SU-DHL-6 (cell line): ENCODE data around the gene LKAAEAR1.

Source experiments
- H2AFZ ChIP-seq: fragments of 200-600 bp; sonication (generic); 2 replicates; pipeline ENCODE4 v1.6.1; 2014; ENCODE audit warnings: low read depth, mild to moderate bottlenecking, moderate library complexity, mixed read lengths, antibody characterized with exemption, low read length; ENCODE audit not compliant: severe bottlenecking
- H3F3A ChIP-seq: fragments of 200-600 bp; shearing (Covaris generic); 2 replicates; pipeline ENCODE4 v1.6.0; 2016; ENCODE audit warnings: antibody characterized with exemption, mild to moderate bottlenecking; ENCODE audit not compliant: insufficient read depth
- H3K27ac ChIP-seq: fragments of 200-600 bp; sonication (generic); 2 replicates; pipeline ENCODE4 v1.5.1; 2016; ENCODE audit warnings: low read depth, mild to moderate bottlenecking, low read length, moderate library complexity, mixed read lengths
- H3K27me3 ChIP-seq: fragments of 200-600 bp; sonication (generic), shearing (Covaris generic); 2 replicates; pipeline ENCODE4 v1.6.0; 2014; ENCODE audit warnings: mild to moderate bottlenecking, low read length
- H3K36me3 ChIP-seq: fragments of 200-600 bp; sonication (generic); 2 replicates; pipeline ENCODE4 v1.6.1; 2014; ENCODE audit warnings: mild to moderate bottlenecking, low read length, mixed read lengths
- H3K4me2 ChIP-seq: fragments of 300-600, 200-600 bp; shearing (Covaris generic), sonication (generic); 2 replicates; pipeline ENCODE4 v1.6.0; 2014; ENCODE audit warnings: low read length, low read depth, mild to moderate bottlenecking; ENCODE audit not compliant: poor library complexity, severe bottlenecking
- H3K4me3 ChIP-seq: fragments of 200-600 bp; sonication (generic); 2 replicates; pipeline ENCODE4 v1.5.1; 2014; ENCODE audit warnings: antibody characterized with exemption, low read length, mild to moderate bottlenecking, mixed read lengths; ENCODE audit not compliant: insufficient read depth, poor library complexity, severe bottlenecking
- H3K79me2 ChIP-seq: fragments of 200-600 bp; sonication (generic); 2 replicates; pipeline ENCODE4 v1.6.1; 2014; ENCODE audit warnings: mild to moderate bottlenecking, low read length, moderate library complexity; ENCODE audit not compliant: insufficient read depth
- H3K9ac ChIP-seq: fragments of 200-600 bp; sonication (generic); 2 replicates; pipeline ENCODE4 v1.7.0; 2014; ENCODE audit warnings: mild to moderate bottlenecking, low read length
- H3K9me2 ChIP-seq: fragments of 200-600 bp; sonication (generic); replicated peaks from 2 replicates; pipeline ENCODE4 v1.6.1; 2014; ENCODE audit warnings: low read length; ENCODE audit not compliant: insufficient read depth
- H3K9me3 ChIP-seq: fragments of 200-600 bp; sonication (generic); 2 replicates; pipeline ENCODE4 v1.6.1; 2014; ENCODE audit warnings: low read length, mixed read lengths; ENCODE audit not compliant: insufficient read depth
- H4K20me1 ChIP-seq: fragments of 200-600 bp; sonication (generic); 2 replicates; pipeline ENCODE4 v1.6.1; 2014; ENCODE audit warnings: low read depth, mild to moderate bottlenecking, antibody characterized with exemption, low read length, moderate library complexity, mixed read lengths
- EZH2phosphoT487 ChIP-seq: fragments of 200-600 bp; sonication (generic), shearing (Covaris generic); conservative IDR thresholded peaks from 2 replicates; pipeline ENCODE4 v1.6.1; 2018; ENCODE audit warnings: mild to moderate bottlenecking, antibody characterized with exemption, low read length, moderate library complexity, mixed read lengths
- TF ChIP-seq, protein P1 (sequence below): fragments of 200-600 bp; sonication (generic); IDR thresholded peaks from one replicate; pipeline ENCODE4 v1.5.1; 2017; ENCODE audit warnings: antibody characterized with exemption, mild to moderate bottlenecking, low read length, moderate library complexity; ENCODE audit not compliant: insufficient read depth, poor library complexity, severe bottlenecking

LKAAEAR1 gene

DNA sequence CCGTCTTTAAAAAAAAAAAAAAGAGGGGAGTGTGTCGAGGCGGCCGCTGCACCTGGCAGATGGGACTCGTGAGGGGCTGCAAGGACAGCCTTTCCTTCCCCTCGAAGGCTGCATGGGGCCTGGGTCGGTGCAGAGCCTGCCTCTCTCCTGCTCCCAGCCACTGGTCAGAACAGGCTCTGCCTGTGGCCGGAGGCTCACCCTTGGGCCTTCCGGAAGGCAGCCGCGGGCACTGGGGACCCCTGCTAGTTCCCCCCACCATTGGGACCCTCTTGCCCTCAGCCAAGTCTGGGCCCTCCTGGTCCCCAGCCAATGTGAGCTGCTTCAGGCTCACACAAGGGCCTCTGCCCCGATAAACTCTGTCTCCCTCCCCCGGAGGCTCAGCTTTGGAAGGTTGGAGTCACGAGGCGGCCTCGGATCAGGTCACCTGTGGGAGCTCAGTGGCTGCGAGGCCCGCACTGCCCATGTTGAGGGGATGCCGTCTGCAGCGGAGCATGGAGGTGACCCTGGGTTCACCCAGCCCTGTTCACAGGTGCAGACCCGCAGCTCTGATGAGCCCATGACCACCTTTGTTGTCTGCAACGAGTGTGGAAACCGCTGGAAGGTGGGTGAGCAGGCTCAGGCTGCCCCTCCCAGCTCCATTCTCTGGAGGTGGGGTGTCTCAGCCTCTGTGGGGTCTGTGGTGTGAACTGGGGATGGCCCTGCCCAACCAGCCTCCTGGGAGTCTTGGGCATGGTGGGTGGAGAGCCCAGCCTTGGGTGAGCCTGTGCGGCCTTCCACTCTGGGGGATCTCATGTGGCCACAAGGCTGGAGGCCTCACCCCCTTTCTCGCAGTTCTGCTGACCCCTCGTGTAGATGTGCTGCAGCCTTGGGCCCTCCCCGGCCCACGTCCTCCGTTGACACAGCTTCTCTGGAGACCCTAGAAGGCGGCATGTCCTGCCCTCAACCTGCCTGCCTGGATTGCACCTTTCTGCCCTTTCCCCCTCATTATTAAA, 12.6 kb downstream of the LKAAEAR1 start:
- Histone ChIP-seq H4K20me1 (no peaks in the 10 kb centered on the region), H2AFZ (no peak overlapping the region), H3K9ac (no peak overlapping the region)

DNA sequence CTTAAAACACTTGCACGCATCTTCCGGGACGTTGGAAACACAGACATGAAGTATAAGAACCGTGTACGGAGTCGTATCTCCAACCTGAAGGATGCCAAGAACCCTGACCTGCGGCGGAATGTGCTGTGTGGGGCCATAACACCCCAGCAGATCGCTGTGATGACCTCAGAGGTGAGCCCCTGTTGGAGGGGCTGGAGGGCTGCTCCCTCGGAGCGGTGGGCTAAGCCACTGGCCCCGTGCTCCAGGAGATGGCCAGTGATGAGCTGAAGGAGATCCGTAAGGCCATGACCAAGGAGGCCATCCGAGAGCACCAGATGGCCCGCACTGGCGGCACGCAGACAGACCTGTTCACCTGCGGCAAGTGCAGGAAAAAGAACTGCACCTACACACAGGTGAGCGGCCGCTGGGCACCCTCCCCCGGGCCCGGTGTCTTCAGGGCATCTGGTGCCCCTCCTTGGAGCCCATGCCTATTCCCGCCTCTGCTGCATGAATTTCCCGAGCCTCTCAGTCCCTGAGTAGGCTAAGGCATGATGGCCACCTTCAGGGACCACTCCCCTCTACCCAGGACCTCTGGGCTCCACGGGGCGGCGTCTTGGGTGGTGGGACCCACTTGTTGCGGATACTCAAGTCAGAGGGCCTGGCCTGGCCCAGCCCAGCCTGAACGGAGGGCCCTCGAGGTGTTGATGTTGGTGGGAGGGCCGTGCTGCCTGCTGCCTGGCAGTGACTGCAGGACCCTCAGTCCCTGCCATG, 13.8 kb downstream of the LKAAEAR1 start:
- H3K36me3 ChIP-seq = no peaks in the 10 kb centered on the region
- no peak for TF ChIP-seq EZH2phosphoT487
- TF ChIP-seq, protein P1, sequence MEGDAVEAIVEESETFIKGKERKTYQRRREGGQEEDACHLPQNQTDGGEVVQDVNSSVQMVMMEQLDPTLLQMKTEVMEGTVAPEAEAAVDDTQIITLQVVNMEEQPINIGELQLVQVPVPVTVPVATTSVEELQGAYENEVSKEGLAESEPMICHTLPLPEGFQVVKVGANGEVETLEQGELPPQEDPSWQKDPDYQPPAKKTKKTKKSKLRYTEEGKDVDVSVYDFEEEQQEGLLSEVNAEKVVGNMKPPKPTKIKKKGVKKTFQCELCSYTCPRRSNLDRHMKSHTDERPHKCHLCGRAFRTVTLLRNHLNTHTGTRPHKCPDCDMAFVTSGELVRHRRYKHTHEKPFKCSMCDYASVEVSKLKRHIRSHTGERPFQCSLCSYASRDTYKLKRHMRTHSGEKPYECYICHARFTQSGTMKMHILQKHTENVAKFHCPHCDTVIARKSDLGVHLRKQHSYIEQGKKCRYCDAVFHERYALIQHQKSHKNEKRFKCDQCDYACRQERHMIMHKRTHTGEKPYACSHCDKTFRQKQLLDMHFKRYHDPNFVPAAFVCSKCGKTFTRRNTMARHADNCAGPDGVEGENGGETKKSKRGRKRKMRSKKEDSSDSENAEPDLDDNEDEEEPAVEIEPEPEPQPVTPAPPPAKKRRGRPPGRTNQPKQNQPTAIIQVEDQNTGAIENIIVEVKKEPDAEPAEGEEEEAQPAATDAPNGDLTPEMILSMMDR = no peak
- H3K79me2 ChIP-seq = no peaks in the 10 kb centered on the region
- H2AFZ ChIP-seq = no peak overlapping the region
- no peak overlapping the region for H3K27ac ChIP-seq
- H3K9ac ChIP-seq = no peak overlapping the region
- no peaks in the 10 kb centered on the region for H4K20me1 ChIP-seq
- H3K4me3 ChIP-seq = no peak overlapping the region
- no peak overlapping the region for H3K4me2 ChIP-seq
- H3K27me3 ChIP-seq = no peaks in the 10 kb centered on the region
- no peaks in the 10 kb centered on the region for H3F3A ChIP-seq
- H3K9me2 ChIP-seq = no peaks in the 10 kb centered on the region
- no peaks in the 10 kb centered on the region for H3K9me3 ChIP-seq

More for the DNA sequence above, 12.6 kb downstream of the LKAAEAR1 start:
- no peak overlapping the region for H3K4me2 ChIP-seq
- H3K4me3 ChIP-seq = no peak overlapping the region
- H3K27ac ChIP-seq = no peak overlapping the region
- no peaks in the 10 kb centered on the region for H3F3A ChIP-seq
- no peaks in the 10 kb centered on the region for H3K9me2 ChIP-seq
- H3K9me3 ChIP-seq = no peaks in the 10 kb centered on the region
- TF ChIP-seq, protein P1 = no peak
- TF ChIP-seq EZH2phosphoT487 = no peak
- no peaks in the 10 kb centered on the region for H3K79me2 ChIP-seq
- H3K27me3 ChIP-seq = no peaks in the 10 kb centered on the region
- no peaks in the 10 kb centered on the region for H3K36me3 ChIP-seq

- Histone ChIP-seq H2AFZ (no peak overlapping the region), H3K79me2 (no peaks in the 10 kb centered on the region), H3K9me2 (no peaks in the 10 kb centered on the region), H3K4me2 (no peak overlapping the region), H3K4me3 (no peak overlapping the region), H4K20me1 (no peaks in the 10 kb centered on the region), H3F3A (no peaks in the 10 kb centered on the region), H3K36me3 (no peaks in the 10 kb centered on the region), H3K9ac (no peak overlapping the region), H3K27me3 (no peaks in the 10 kb centered on the region), H3K9me3 (no peaks in the 10 kb centered on the region), H3K27ac (no peak overlapping the region)
- TF ChIP-seq, protein P1 = peak; percentile 85
- no peak for TF ChIP-seq EZH2phosphoT487
Observed at GRCh38 chr20:64069614-64070243, 14.5 kb downstream of the LKAAEAR1 start.
